LNCaP clone FGC (cell line): Measurements from ENCODE around the gene PHF10.

ENCODE experiments used
- DNase-seq: peaks from one replicate; pipeline ENCODE4 v3.0.0-alpha.2; 2011; ENCODE audit warnings: low read depth
- H3K4me3 ChIP-seq: 2 replicates; pipeline ENCODE4 v1.5.1; 2011; ENCODE audit warnings: mild to moderate bottlenecking, low read depth, low read length, control low read depth
- CTCF ChIP-seq: IDR thresholded peaks from 2 replicates; pipeline ENCODE4 v1.5.1; 2012; ENCODE audit warnings: mild to moderate bottlenecking; ENCODE audit not compliant: control insufficient read depth, insufficient read depth; ENCODE audit errors: extremely low read depth

The PHF10 gene

GRCh38 chr6:169723200-169723909 lies 945 bp downstream of the PHF10 start:
- peak overlapping the region; percentile 78 for H3K4me3 ChIP-seq
- no peak for TF ChIP-seq CTCF
- DNase-seq: peak; percentile 17

- TF ChIP-seq CTCF: no peak
- peak overlapping the region; percentile 78 for H3K4me3 ChIP-seq
- peak; percentile 22 for DNase-seq
These were observed 1.7 kb downstream of the PHF10 start for GRCh38 chr6:169722362-169723199.

GRCh38 chr6:169720207-169720855 lies 4.0 kb downstream of the PHF10 start:
- DNase-seq: no peak
- peak; percentile 13; the same call in 1 of the 2 replicates for TF ChIP-seq CTCF
- H3K4me3 ChIP-seq: no peak overlapping the region

- H3K4me3 ChIP-seq: no peak overlapping the region
- TF ChIP-seq CTCF: no peak
- DNase-seq: no peak
These were observed 5.2 kb downstream of the PHF10 start for GRCh38 chr6:169719117-169719516.

- TF ChIP-seq CTCF: no peak
- DNase-seq: no peak
- H3K4me3 ChIP-seq: no peak overlapping the region
These were observed 9.7 kb downstream of the PHF10 start for GRCh38 chr6:169714595-169714994.

GRCh38 chr6:169714178-169714577 lies 10.1 kb downstream of the PHF10 start:
- no peak overlapping the region for H3K4me3 ChIP-seq
- DNase-seq: no peak
- TF ChIP-seq CTCF: no peak
